GM19455 (cell line): ENCODE measurements around the gene SMYD3.

Experiments
- ATAC-seq: cut with Tn5 transposase; IDR thresholded peaks from one replicate; pipeline ENCODE4 v1.9.1; 2021; ENCODE audit not compliant: unreplicated experiment

Gene SMYD3

GRCh38 chr1:246317332-246318035 is 189.6 kb downstream of the SMYD3 start:
- ATAC-seq, result no peak

DNA sequence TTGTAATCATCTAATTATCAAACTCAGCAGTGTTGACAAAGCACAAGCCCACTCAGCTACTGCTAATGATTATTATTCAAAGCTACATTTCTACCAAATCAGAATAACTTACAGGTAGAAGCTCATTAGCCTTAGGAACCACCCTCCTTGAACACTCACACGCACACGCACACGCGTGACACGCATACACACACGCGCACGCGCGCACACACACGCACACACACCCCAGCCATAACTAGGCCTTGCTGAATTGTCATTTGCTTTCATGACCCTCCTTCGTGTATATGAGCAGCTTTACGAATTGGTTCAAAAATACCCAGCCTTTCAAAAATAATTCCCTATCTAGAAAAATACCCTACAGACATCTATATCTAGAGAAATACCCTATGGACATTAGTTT is 195.6 kb downstream of the SMYD3 start:
- no peak for ATAC-seq

DNA sequence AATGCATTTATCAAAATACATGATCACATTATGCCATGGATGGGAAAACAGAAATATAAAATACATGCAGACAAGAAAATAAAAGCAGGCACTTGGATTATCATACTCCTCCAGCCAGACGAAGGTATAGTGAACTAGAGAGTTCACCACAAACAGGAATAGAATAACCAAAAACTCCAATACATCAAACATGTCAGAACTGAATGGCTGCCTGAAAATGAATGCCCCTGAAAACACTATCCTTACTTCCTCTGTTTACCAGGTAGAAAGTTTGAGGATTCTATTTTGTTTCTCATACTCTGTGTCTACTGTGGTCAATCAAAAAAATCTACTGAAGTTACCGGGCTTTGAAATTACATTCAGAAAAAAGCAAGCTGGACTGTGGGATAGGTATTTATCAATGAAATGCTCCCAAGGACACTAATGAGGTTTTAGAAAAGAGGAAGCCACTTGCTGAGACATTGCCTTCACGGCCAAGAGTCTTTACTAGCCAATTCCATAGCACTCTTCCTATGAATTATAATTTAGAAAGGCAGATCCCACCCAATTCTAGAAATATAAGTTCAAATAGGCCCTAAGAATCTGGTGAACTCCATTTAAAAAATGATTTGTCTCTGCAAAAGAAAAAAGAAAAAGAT is 197.7 kb downstream of the SMYD3 start:
- no peak for ATAC-seq

DNA sequence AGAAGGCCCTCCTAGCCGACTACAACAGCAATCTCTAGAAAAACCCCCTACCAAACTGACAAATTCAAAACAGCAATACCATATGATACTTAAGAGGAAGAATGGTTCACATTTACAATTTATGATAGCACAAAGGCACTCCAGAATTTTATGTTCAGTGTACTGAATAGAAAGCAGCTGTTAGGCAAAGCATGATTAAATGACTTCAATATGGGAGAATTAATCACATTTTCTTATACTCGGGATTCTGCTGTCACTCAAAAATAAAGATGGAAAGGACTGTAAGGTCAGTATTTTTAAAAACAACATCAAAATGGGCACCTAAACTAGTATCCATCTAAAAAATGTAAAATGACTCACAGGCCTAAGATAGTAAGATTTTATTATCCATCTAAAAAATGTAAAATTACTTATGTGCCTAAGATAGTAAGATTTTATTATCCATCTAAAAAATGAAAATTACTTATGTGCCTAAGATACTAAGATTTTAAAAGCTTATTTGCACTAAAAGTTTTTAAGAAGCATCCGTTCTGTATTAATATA is 198.5 kb downstream of the SMYD3 start:
- no peak for ATAC-seq

DNA sequence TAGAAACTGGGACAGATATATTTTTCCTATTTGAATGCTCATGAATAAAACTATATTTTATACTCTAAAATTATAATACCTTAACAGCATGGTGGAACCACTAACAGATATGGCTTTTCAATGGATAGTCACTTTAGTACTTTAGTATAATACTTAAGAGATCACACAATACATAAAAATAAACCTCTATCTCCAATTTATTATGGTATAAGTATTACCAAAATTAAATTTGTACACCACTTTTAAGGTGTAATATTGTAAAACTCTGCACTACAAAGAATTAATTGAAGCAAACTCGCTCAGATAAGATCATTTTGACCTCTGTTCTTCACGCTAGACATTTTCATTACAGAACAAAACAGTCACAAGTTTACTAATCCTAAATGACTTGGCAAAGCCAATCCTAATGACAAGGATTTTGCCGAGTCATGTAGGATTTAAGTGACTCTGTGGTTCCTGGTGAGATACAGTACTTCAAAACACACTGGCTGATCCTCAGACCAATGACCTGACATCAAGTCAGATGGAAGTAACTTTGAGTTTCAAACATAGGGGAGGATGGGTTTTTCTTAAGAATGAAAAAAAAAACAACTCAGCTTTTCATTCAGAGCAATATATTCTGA is 200.6 kb downstream of the SMYD3 start:
- no peak for ATAC-seq

DNA sequence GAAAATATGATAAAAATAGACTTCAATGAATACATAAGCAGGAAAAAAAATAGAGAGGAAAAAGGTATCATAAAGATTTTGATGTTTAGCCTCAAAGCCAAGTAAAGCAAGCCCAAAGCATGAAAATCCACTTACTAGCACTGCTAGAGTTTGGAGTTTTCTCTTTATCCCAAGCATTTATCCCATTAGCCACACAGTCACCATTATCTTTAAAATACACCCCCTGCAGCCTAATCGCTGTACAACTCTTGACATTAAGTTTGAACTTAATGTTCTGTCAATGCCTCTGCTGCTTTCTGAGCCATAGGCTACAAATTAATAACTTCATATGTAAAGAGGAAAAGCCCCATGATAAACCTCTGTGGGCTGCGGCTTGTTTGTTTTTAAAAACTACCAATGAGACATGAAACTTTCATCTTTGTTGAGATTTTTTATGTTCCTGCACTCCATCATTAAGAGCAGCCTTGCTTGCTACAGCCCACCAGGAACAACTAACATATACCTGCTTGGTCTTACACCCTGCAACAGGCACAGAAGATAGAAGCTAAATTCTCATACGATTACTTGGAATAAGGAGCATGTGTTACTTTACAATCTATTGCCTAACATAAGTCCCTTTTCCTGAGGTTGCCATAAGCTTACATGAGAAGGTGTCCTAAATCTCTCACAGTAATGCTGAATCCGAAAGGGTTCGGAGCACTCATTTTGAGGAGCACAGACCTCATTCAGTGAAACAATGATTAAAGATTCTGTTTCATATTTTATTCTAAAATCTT is 202.4 kb downstream of the SMYD3 start:
- no peak for ATAC-seq

DNA sequence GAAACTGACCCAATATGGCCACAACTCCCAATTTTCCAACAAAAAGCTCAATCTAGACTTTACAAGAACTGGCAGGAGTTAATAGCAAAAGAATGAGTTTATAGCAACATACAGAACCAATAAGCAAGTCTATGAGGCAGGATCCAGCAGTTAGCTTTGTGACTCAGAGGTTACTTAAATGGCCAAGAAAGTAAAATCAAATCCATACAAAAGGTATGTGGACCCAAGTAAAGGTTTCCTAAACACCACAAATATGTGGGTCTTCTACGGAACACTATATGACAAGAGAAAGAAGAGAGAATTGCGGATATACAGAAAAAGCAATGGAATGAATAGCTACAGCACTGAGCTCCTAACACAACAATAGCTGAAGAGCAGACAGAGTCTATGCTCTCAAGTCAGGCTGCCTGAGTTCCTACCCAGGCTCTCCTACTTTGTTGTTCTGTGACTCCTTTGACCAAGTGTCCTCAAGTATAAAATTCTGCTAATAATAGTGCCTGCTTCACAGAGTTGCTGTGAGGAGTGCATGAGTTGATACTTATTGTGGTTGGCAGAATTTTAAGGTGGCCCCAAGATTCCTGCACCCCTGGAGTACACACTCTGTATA is 204.3 kb downstream of the SMYD3 start:
- no peak for ATAC-seq

DNA sequence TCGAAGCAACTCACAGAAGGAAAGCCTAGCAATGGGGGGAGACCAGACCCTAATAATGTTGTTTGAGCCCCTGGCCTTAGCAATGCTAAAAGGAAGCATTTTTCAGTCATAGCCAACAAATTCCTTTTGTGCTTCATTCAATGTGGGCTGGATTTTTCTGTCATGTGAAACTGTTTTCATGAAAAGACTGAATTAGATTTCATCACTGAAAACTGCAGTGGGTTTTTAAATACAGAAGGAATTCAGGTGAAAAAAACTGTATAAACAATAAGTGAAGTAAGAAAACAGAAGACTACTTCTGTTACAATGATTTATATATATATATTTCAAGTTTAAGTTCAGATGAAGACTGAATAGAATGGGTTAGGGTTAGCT is 204.8 kb downstream of the SMYD3 start:
- no peak for ATAC-seq

DNA sequence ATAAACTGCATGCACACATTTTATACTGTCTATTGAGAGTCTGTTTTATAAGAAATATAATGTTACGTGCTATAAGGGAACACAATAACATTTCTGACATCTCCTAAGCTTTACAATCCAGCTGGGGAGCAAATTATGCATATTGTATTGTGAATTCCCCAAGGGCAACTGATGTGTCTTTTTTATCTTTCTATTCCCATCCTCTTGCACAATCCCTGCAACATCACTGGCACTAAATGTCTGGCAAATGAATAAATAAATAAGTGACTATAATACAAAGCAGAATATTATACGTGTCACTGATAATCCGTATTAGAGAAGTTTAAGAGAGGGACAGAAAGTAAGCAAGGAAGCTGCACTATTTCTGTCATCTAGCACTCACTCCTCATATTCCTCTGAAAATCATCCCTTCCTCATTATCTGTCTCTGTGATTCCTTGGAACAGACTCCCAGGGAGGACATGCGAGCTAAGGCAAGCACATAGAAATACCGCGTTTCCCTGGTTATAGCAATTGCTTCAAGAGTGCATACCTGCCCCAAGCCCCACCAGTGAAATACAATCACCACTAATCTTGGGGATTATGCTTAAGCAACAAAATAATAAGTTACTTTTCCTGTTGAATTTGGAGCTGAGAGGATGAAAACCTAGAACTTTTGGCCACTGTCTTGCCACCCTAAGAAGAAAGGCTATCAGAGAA is 205.4 kb downstream of the SMYD3 start:
- ATAC-seq, result no peak

DNA sequence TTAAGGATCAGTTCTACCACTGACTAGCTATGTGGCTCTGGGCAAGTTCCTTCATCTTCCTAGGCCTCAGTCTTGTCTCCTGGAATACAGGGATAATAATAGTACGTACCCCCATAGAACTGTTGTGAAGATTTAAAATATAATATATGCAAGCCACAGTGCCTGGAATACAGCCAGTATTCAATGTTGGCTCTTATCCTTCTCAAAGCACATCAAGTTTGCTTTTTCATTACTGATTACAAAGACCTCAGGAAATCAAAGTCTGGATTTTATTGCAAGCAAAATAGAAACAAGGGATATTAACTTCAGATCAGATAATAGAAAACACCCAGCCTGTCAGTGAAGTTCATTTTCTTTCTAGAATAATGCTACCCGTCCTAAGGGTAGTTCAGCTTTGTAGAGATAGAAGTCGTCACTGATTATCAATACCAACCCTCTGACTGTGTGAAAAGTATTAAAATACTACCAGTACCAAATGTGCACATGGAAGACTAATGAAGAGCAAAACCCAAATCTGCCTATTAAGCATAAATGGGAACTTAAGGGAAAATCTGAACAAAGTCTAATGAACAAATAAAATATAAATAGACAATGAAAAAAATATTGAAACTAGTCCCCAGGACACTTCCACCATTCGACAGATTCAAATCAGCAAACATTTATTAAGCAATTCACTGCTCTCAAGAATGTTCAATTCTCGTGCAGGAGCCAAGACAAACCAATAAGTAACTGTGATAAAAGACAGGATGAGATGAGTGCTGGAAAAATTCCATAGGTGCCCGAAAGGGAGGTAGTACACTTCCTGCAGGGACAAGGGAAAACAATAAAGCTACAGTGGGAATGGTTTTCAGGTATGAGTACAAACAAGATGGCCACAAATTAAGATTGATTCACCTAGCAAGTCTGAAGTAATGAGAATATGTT is 206.2 kb downstream of the SMYD3 start:
- no peak for ATAC-seq

DNA sequence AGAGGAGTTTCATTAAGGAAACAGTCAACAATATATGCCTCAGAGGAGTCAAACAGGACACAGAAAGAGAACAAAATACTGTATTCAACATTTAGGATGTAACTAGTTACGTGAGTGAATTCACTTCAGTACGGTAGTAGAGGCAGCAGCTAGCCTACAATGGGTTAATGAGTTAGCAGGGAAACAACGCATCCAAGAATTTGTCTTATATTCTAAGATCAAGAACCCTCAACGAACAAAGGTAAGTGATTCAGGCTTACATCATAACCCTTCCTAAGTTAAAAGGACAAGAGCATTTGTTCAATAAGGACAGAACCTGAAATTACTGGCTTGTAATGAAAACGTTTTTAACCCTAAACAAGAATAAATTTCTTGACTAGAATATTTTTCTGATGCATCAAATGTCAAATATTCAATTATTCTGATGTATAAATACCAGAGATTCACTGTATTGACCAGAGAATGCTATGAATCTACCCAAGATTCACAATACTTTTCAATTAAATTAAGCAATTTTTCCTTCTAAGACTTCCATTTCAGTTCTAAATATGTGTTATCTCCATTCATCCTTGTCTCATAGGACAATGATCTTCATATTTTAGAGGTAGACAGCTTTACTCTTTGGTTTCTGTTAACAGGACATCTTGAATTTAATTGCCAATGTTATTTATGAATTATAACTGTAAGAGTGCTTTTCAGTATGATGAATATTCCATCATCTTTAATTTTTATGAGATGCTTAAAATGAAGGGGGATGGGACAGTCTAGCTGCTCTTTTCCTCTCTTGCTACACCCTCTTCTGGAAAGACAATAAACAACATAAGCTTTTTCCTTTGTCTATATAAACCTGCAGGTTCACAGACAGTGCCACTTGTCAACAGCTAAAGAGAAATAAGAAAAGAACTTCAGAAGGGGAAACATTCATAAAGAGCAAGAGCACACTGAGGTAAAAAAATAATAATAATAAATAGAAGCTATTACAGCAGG is 209.5 kb downstream of the SMYD3 start:
- ATAC-seq, result no peak

GRCh38 chr1:246295968-246296367 is 211.1 kb downstream of the SMYD3 start:
- no peak for ATAC-seq

DNA sequence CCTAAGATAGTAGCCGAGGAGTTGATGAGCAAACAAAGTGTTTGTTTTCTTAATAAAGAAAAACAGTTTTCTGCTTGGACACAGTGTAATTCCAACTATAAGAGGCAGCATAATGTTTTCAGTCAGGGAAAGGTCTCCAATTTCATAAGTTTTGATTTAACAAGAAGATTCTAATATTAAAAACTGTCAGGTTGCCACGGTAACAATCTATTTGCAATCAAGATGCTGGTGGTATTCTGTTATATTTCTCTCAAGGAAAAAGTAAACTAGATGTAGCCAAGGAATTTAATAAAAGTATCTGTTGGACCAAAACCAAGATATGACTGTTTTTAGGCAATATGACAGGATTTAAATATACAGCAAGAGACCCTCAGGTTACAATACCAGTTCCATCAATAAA is 211.7 kb downstream of the SMYD3 start:
- ATAC-seq, result no peak

- ATAC-seq, result no peak
These were observed 212.8 kb downstream of the SMYD3 start for GRCh38 chr1:246294263-246294662.

GRCh38 chr1:246293366-246294121 is 213.5 kb downstream of the SMYD3 start:
- no peak for ATAC-seq

DNA sequence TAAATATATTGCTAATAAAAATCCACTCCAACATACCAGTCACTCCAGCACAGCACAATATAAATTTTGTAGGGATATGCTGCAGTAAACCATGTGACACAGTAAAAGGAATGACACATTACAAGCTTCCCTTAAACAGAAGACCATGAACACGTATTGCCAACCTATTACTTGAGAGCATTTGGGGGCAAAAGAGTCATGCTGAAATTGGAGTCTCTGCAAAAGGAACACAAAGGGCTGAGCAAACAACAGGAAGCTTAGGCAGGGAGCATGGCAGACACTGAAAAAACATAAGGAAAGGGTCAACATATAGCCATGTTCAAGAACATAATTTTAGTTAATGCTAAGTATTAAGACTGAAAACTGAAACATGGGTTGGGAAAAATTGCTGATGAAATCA is 214.5 kb downstream of the SMYD3 start:
- ATAC-seq, result no peak

DNA sequence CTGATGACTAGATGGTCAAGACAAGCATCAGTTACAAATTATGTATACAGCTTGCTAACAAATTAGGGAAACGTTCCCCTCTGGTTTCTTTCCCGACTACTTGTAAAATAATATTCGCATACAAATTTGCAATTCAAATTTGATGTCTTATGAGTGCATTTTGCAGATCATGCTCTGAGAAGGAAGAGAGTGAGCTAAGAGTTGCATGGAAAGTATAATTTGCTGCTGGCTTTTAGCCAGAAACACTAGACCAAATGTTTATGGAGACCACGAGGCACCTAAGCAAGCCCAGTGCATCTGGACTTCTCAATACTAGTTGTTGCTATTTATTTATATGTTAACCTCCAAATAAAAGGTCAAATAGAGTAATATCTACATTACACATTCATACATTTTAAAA is 216.0 kb downstream of the SMYD3 start:
- ATAC-seq, result no peak
